Loucy (cell line): ENCODE results near the gene TMEM82.

Experiments
- H2AFZ ChIP-seq: fragments of 200-600 bp; sonication (generic); 2 replicates; pipeline ENCODE4 v1.6.0; 2016; ENCODE audit warnings: antibody characterized with exemption, mild to moderate bottlenecking, low read length, moderate library complexity
- H3F3A ChIP-seq: fragments of 200-600 bp; 2 replicates; pipeline ENCODE4 v1.6.0; 2016; ENCODE audit warnings: antibody characterized with exemption, low read depth, mild to moderate bottlenecking
- H3K27me3 ChIP-seq: fragments of 200-600 bp; sonication (generic); 2 replicates; pipeline ENCODE4 v1.6.1; 2014; ENCODE audit warnings: low read length, mild to moderate bottlenecking; ENCODE audit not compliant: insufficient read depth, poor library complexity, severe bottlenecking
- H3K36me3 ChIP-seq: fragments of 200-600 bp; sonication (generic); 2 replicates; pipeline ENCODE4 v1.6.1; 2016; ENCODE audit warnings: low read length; ENCODE audit not compliant: insufficient read depth
- H3K4me1 ChIP-seq: fragments of 200-600 bp; sonication (generic); 2 replicates; pipeline ENCODE4 v1.5.1; 2014; ENCODE audit warnings: low read length, mild to moderate bottlenecking; ENCODE audit not compliant: insufficient read depth, poor library complexity, severe bottlenecking
- H3K4me2 ChIP-seq: fragments of 200-600 bp; sonication (generic); 2 replicates; pipeline ENCODE4 v1.6.0; 2014; ENCODE audit warnings: antibody characterized with exemption, low read length, low read depth, mild to moderate bottlenecking; ENCODE audit not compliant: poor library complexity, severe bottlenecking
- H3K4me3 ChIP-seq: fragments of 200-600 bp; sonication (generic); 2 replicates; pipeline ENCODE4 v1.5.1; 2014; ENCODE audit warnings: low read length, mild to moderate bottlenecking, mixed read lengths; ENCODE audit not compliant: poor library complexity, severe bottlenecking
- H3K79me2 ChIP-seq: fragments of 200-600 bp; sonication (generic); 2 replicates; pipeline ENCODE4 v1.6.1; 2014; ENCODE audit warnings: low read length; ENCODE audit not compliant: insufficient read depth
- H3K9ac ChIP-seq: fragments of 200-600 bp; sonication (generic); 2 replicates; pipeline ENCODE4 v1.6.0; 2014; ENCODE audit warnings: mild to moderate bottlenecking, low read depth, low read length, moderate library complexity; ENCODE audit not compliant: poor library complexity, severe bottlenecking
- H3K9me2 ChIP-seq: fragments of 200-600 bp; sonication (generic); replicated peaks from 2 replicates; pipeline ENCODE4 v1.6.1; 2016; ENCODE audit warnings: low read depth, low read length, mixed read lengths
- H3K9me3 ChIP-seq: fragments of 200-600 bp; sonication (generic); 2 replicates; pipeline ENCODE4 v1.6.1; 2014; ENCODE audit warnings: mild to moderate bottlenecking, antibody characterized with exemption, low read length, low read depth; ENCODE audit not compliant: insufficient read depth
- H4K20me1 ChIP-seq: fragments of 200-600 bp; sonication (generic); 2 replicates; pipeline ENCODE4 v1.6.0; 2014; ENCODE audit warnings: antibody characterized with exemption, low read length, mild to moderate bottlenecking; ENCODE audit not compliant: insufficient read depth, poor library complexity, severe bottlenecking
- CTCF ChIP-seq: fragments of 200-600 bp; sonication (generic); conservative IDR thresholded peaks from 2 replicates; pipeline ENCODE4 v1.5.1; 2014; ENCODE audit warnings: mild to moderate bottlenecking, antibody characterized with exemption, low read length
- EZH2phosphoT487 ChIP-seq: fragments of 200-600 bp; IDR thresholded peaks from 2 replicates; pipeline ENCODE4 v1.6.1; 2018; ENCODE audit warnings: antibody characterized with exemption, mild to moderate bottlenecking, moderate library complexity, borderline replicate concordance

TMEM82 gene

GRCh38 chr1:15757575-15758342 is 15.5 kb downstream of the TMEM82 start:
- Histone ChIP-seq H3K4me2 (no peak overlapping the region), H3K4me1 (no peaks in the 10 kb centered on the region)
- TF ChIP-seq EZH2phosphoT487, result no peak
- no peak for TF ChIP-seq CTCF

DNA sequence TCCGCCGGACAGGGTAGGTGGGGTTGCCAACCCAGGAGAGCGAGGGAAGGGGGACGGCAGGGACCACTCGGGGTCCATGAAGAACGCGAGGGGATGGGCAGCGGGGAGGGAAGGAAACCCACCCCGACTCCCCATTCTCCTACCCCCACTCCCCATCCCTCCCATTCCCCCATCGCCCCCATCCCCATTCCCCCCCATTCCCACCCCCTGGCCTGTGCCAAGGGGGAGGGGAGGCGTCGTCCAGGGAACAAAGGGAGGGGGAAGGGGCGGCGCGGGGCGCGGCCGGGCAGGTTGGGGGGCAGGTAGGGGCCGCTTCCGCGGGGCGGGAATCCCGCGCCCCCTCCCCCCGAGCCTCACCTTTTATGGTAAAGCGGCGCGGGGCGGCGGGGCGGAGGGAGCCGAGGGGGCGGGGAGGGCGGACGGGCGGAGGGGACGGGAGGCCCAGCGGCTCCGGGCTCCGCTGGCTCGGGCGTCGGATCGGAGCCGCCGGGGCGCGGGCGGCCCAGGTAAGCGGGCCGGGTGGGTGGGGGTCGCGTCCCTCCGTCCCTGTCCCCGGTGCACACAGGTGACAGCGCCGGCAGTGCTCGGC is 16.1 kb downstream of the TMEM82 start, which contains the start of gene FBLIM1:
FBLIM1 (plus strand) TSS at position 453 of the 589 bp plus-strand sequence. CDS start 6,189 bp downstream, outside the sequence.
- Histone ChIP-seq H3K27me3 (no peaks in the 10 kb centered on the region), H3K9me3 (no peaks in the 10 kb centered on the region), H4K20me1 (no peaks in the 10 kb centered on the region), H3K9ac (no peak within 1 kb of the TSS), H3K36me3 (no peaks in the 10 kb centered on the region), H3K9me2 (no peaks in the 10 kb centered on the region), H2AFZ (no peak within 1 kb of the TSS), H3K4me3 (no peak within 1 kb of the TSS), H3K4me1 (no peaks in the 10 kb centered on the region), H3K79me2 (no peaks in the 10 kb centered on the region), H3K4me2 (no peak within 1 kb of the TSS), H3F3A (no peaks in the 10 kb centered on the region)
- no peak for TF ChIP-seq CTCF
- TF ChIP-seq EZH2phosphoT487, result no peak

More at GRCh38 chr1:15757575-15758342, 15.5 kb downstream of the TMEM82 start:
- Histone ChIP-seq H2AFZ (no peak overlapping the region), H3K36me3 (no peaks in the 10 kb centered on the region), H3K9ac (no peak overlapping the region), H3F3A (no peaks in the 10 kb centered on the region), H4K20me1 (no peaks in the 10 kb centered on the region), H3K9me3 (no peaks in the 10 kb centered on the region), H3K4me3 (no peak overlapping the region), H3K9me2 (no peaks in the 10 kb centered on the region), H3K27me3 (no peaks in the 10 kb centered on the region), H3K79me2 (no peaks in the 10 kb centered on the region)

DNA sequence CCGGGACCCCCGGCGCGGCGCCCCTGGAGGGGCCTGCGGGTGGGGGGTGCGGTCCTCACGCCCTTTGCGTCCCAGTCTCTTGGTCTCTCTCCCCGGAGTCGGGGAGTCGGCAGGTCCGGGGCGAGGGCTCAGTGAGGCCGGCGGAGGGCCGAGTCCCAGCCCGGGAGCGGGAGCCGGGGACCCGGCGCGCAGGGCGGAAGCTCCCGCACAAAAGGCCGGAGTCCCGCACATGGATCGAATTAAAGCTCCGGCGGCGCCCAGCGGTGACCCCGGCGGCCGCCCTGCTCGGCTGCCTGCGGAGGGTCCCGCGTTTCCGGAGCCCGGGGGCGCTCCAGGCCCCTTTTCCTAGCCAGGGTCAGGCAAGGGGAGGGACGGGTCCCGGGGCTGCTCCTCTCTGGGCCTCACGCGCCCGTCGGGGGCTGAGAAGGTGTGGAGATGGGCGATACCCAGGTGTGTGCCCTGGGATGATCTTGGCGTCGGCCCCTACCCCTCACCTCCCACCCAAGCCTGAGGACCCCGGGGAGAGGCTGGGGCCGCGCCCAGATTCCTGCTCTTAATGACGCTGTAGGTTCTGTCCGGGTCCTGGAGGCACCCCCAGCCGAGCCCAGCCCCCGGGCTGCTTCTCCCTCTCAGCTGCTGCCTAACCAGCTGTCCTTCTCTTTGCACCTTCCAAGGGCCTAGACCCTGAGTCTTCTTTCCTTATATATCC is 16.8 kb downstream of the TMEM82 start:
- H3F3A ChIP-seq, result no peaks in the 10 kb centered on the region
- no peak overlapping the region for H3K4me3 ChIP-seq
- H3K4me1 ChIP-seq, result no peaks in the 10 kb centered on the region
- no peaks in the 10 kb centered on the region for H4K20me1 ChIP-seq
- TF ChIP-seq CTCF (no peak), EZH2phosphoT487 (no peak)
- no peak overlapping the region for H3K4me2 ChIP-seq
- H3K79me2 ChIP-seq, result no peaks in the 10 kb centered on the region
- H2AFZ ChIP-seq, result no peak overlapping the region
- no peak overlapping the region for H3K9ac ChIP-seq
- no peaks in the 10 kb centered on the region for H3K9me3 ChIP-seq
- H3K9me2 ChIP-seq, result no peaks in the 10 kb centered on the region
- no peaks in the 10 kb centered on the region for H3K27me3 ChIP-seq
- no peaks in the 10 kb centered on the region for H3K36me3 ChIP-seq
